Glutamatergic neuron (in vitro differentiated cells): ENCODE results near the gene GLS. TPM values are rescaled to one million over a fixed set of nuclear protein-coding genes. Genes with fewer than 3 reads are reported as not detected.

Experiments
- DNase-seq: peaks from one replicate; pipeline ENCODE4 v3.0.0; 2022
- H3K27ac Mint-ChIP-seq: one replicate; pipeline ENCODE4 v1.8.0; 2020; ENCODE audit warnings: mild to moderate bottlenecking, mixed read lengths, inconsistent platforms; ENCODE audit not compliant: unreplicated experiment
- H3K27me3 Mint-ChIP-seq: one replicate; pipeline ENCODE4 v1.8.0; 2020; ENCODE audit warnings: mild to moderate bottlenecking, moderate library complexity, mixed read lengths, inconsistent platforms; ENCODE audit not compliant: unreplicated experiment
- H3K36me3 Mint-ChIP-seq: one replicate; pipeline ENCODE4 v1.8.0; 2020; ENCODE audit warnings: mild to moderate bottlenecking, mixed read lengths, inconsistent platforms; ENCODE audit not compliant: unreplicated experiment
- H3K4me1 Mint-ChIP-seq: one replicate; pipeline ENCODE4 v1.8.0; 2020; ENCODE audit warnings: mild to moderate bottlenecking, low read depth, mixed read lengths, inconsistent platforms; ENCODE audit not compliant: unreplicated experiment
- H3K4me3 Mint-ChIP-seq: one replicate; pipeline ENCODE4 v1.8.0; 2020; ENCODE audit warnings: mild to moderate bottlenecking, mixed read lengths, inconsistent platforms; ENCODE audit not compliant: unreplicated experiment
- H3K9me3 Mint-ChIP-seq: one replicate; pipeline ENCODE4 v1.8.0; 2020; ENCODE audit warnings: mild to moderate bottlenecking, moderate library complexity, mixed read lengths, inconsistent platforms; ENCODE audit not compliant: unreplicated experiment
- CTCF ChIP-seq: fragments of 200-600 bp; sonication (generic); IDR thresholded peaks from one replicate; pipeline ENCODE4 v1.5.0; 2021; ENCODE audit not compliant: partially characterized antibody, unreplicated experiment
- total RNA-seq: library from RNA; stranded (reverse); fragmentation: NEBNext Ultra II Directional; extraction: Animal tissue kit (Norgen Biotek cat#: 25700); gene quantifications from one replicate; pipeline ENCODE4 v1.2.1, GENCODE V29; 2021; ENCODE audit not compliant: unreplicated experiment

GLS gene
- total RNA-seq, 1 donor from 2014 or later = 120 TPM

DNA sequence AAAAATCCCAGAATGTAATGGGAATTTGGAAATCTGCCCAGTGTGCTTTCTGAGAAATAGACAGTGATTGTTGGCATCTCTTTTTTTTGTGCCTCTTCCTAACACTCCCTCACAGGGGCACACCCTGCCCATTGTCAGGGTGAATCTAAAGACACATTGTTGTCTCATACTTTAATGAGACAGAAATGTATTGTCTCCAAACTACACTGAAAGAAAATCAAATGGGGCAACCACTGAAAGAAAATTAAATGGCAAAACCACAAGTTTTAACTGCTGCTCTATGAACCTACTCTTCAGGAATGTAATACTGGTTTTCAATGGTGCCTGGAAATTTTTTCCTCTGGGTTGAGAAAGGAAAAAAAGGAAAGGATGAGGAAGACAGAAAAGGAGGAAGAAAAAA, 43.2 kb upstream of the GLS start:
- H3K4me3 Mint-ChIP-seq = no peak overlapping the region
- peaks cover under 1% of the 10 kb centered on the region for H3K27me3 Mint-ChIP-seq
- DNase-seq = no peak
- H3K4me1 Mint-ChIP-seq = no peaks in the 10 kb centered on the region
- peaks cover 2% of the 10 kb centered on the region for H3K9me3 Mint-ChIP-seq
- H3K27ac Mint-ChIP-seq = no peak overlapping the region
- no peaks in the 10 kb centered on the region for H3K36me3 Mint-ChIP-seq
- no peak for TF ChIP-seq CTCF

- Mint-ChIP-seq H3K4me1 (no peaks in the 10 kb centered on the region), H3K27me3 (peaks cover 2% of the 10 kb centered on the region), H3K4me3 (no peak overlapping the region), H3K9me3 (peaks cover 2% of the 10 kb centered on the region), H3K36me3 (no peaks in the 10 kb centered on the region), H3K27ac (no peak overlapping the region)
- TF ChIP-seq CTCF = no peak
- DNase-seq = no peak
Observed at GRCh38 chr2:190837952-190838361, 42.7 kb upstream of the GLS start.

DNA sequence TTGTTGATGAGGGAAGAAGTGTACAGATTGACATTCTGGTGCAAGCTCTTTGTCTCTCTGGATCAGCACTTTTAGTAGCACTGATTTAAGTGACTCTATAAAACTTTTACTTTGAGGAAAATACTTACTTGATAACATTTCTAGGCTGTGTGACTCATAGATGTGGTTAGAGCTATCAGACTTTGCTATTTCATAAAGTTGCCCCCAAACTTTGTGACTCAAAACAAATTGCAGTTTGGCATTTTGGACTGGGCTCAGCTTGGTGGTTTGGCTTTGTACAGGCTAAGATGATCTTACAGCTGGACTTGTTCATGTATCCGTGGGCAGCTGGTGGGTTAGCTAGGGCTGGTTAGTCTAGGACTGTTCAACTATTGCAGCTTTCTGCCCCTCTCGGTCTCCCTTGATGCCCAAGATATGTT, 42.1 kb upstream of the GLS start:
- TF ChIP-seq CTCF = no peak
- Mint-ChIP-seq H3K4me1 (no peaks in the 10 kb centered on the region), H3K36me3 (no peaks in the 10 kb centered on the region), H3K9me3 (peaks cover 2% of the 10 kb centered on the region), H3K27me3 (peaks cover 2% of the 10 kb centered on the region), H3K27ac (no peak overlapping the region), H3K4me3 (no peak overlapping the region)
- no peak for DNase-seq

DNA sequence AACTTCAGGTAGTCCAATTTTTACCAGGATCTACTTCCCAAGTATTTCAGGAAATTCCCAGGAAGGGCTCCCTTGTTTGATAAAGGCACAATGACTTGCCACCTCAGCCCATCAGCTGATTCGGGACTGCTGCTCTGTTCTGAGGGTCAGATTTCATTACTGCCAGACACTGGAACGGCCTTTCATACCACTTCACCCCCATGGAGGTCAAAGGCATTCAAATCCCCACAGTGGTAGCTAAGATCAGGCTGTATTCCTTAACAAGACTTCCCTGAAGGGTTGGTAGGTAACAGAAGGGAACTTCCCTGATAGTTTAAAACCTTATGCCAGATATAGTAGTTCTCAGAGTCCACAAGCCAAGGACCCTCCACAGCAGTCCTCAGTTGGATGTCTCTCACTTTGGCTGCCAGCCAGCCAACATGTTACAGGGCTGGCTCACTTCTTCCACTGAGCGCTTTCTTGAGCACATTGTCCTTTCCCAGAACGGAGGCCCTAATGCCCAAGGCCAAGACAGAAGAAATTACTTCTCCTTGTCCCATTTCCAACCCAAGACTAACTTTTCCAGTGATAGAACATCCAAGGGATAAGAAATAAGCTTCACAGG, 40.0 kb upstream of the GLS start:
- Mint-ChIP-seq H3K27me3 (peaks cover 2% of the 10 kb centered on the region), H3K36me3 (no peaks in the 10 kb centered on the region), H3K27ac (no peak overlapping the region), H3K4me3 (no peak overlapping the region), H3K4me1 (no peaks in the 10 kb centered on the region), H3K9me3 (peaks cover 2% of the 10 kb centered on the region)
- no peak for TF ChIP-seq CTCF
- no peak for DNase-seq

DNA sequence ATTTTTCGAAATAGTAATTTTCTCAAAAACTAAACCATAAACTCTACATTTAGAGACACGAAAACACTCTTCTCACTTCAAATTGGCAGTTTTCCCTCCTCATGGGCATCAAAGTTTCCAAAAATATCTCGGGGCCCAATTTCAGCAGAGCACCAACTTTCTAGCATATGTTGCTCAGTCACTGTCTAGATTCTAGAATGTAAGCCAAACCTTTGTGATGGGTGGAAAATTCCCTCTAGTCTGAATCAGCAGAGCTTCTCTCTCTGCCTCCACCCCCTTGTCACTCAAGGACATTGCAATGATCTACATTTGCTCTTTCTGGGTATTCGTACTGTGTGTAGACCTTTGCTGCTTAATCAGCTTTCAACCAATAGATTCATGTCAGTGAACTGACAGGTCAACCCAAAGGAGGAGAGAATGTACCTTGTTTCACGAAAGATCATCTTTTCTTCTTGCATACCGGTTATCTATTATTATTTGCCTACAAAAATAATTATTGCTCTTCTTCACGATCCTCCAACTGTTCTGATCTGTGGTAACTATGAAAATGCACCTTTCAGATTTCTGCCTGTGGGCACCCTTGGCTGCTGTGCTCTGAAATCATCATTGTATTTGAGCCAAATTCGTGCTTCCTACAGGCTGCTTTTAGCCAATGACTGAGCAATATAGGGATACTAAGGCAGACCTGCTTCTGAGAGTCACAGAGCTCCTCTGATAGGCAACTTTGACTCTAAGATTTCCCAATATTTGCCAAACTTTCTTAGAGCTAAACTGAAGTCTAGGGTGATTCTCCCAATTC, 38.7 kb upstream of the GLS start:
- Mint-ChIP-seq H3K4me1 (no peaks in the 10 kb centered on the region), H3K27me3 (peaks cover 2% of the 10 kb centered on the region), H3K27ac (no peak overlapping the region), H3K4me3 (no peak overlapping the region), H3K36me3 (no peaks in the 10 kb centered on the region), H3K9me3 (peaks cover 2% of the 10 kb centered on the region)
- no peak for DNase-seq
- TF ChIP-seq CTCF = no peak
